ENCODE data around the gene COA8.
"Not testable (repeated sequence)": the region's sequence is repeated elsewhere in the genome, so short reads cannot be mapped to it uniquely, and the experiment has no call there.

Gene COA8

DNA sequence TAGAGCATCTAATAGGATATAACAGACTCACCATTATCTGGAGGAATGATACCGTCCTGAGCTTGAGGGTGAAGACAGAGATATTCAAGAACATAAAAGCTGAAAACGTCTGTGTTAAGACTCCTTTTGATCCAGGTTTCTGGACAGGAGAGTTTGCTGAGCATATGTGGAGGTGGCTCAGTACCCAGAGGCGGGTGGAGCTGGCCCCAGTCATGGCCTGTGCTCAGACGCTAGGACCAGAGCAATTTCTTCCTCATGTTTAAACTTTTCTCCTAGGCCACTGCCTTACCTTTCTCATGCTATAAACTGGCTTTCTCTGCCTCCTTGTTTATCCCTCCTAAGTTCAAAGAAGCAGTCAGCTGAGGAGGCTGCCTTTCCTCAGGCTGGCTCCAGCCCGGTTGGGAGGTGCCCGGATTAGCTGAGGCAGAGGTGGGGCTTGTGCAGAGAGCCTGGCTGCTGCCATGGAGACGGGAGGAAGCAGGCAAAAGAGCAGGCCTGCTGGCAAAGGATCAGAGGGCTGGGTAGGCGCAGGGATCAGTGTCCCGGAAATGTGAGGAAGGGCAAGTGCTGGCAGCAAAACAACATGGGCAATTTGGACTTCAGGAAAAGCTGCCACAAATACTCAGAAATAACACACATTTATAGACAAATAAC, 13.7 kb downstream of the COA8 start:
- DNase-seq: peak; percentile 70

GRCh38 chr14:103578401-103579075, 15.8 kb downstream of the COA8 start:
- no peak for DNase-seq

- DNase-seq: no peak
Observed at GRCh38 chr14:103581206-103581605, 18.4 kb downstream of the COA8 start.

GRCh38 chr14:103581954-103582703, 19.4 kb downstream of the COA8 start:
- DNase-seq: no peak

- DNase-seq: no peak
Observed at GRCh38 chr14:103584326-103584915, 21.7 kb downstream of the COA8 start.

DNA sequence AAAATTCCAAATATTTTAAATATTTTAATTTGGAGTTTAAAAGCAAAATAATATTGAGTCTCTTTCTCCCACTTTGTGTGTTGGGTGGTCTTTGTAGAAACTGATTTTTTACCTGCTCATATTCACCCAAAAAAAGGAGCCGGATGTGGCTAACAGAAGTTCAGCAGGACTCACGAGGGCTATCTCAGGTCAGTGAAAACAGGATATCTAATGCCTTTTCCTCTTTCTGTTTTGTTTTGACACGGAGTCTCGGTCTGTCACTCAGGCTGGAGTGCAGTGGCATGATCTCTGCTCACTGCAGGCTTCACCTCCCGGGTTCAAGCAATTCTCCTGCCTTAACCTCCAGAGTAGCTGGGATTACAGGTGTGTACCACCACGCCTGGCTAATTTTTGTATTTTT, 30.8 kb downstream of the COA8 start:
- DNase-seq: no peak

DNA sequence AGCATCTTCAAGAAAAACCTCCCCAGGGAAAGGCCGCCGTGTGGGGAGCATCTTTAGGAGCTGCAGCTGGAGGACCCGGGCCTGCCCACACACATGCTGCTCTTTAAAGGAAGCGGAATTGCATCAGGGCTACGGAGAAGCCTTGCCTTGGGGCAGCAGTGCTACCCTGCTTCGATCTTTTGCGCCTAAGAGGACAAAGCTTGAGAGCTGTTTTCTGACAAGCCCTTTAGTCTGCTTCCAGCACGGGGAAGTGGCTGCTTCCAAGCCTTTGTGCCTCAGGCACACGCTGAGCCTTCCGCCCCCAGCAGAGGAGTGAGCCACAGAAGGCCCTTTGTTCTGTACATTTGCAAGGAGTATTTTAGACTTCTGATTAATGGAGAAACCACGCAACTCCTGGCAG, 31.5 kb downstream of the COA8 start:
- DNase-seq: peak; percentile 67

- DNase-seq: peak; percentile 84
Observed at GRCh38 chr14:103597623-103598377, 35.0 kb downstream of the COA8 start.

GRCh38 chr14:103600503-103600902, 37.7 kb downstream of the COA8 start:
- no peak for DNase-seq

DNA sequence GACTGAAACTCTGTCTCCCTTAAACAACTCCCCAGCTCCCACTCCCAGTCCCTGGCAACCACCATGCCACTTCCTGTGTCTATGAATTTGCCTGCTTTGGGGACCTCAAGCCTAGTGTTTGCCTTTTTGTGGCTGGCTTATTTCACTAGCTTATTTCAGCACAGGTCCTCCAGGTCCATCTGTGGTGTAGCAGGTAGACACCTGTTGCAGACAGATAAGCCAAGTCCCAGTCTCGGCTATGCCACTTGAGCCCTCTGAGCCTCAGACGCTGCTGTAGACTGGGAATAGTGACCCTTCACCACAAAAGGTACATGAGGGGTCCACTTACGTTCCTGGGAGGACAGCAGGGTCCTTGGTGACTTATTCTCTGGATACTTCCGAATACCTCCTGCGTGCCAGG, 41.9 kb downstream of the COA8 start:
- DNase-seq: no peak

DNA sequence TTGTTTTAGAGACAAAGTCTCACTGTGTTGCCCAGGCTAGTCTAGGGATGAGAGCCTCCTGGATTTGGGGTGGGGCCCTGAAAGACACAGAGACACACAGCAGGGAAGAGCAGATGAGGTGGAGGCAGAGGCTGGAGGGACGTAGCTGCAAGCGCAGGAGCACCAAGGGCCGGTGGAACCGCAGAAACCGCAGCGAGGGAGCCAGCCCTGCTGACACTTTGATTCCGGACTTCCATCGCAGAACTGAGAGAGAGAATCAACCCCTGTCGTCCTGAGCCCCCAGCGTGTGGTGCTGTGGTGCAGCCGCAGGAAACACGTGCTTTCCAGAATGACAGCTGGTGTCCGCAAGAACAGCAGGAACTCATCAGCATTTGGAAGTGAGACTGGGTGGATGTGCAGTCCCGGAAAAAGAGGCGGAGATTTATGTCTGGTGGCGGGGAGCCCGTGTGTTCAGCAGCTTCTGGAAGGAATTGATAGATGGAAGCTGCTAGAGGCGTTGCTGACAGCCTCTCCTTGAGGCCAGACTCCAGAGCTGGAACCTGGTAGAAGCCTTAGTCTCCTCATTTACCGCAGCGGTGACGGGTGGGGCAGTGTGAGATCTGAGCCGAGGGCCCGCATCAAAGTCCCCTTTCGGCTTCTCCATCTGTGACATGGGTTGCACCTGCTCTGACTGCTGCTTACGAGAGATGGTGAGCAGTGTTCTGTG, 44.4 kb downstream of the COA8 start:
- DNase-seq: peak; percentile 97

GRCh38 chr14:103607822-103608221, 45.1 kb downstream of the COA8 start:
- no peak for DNase-seq

DNA sequence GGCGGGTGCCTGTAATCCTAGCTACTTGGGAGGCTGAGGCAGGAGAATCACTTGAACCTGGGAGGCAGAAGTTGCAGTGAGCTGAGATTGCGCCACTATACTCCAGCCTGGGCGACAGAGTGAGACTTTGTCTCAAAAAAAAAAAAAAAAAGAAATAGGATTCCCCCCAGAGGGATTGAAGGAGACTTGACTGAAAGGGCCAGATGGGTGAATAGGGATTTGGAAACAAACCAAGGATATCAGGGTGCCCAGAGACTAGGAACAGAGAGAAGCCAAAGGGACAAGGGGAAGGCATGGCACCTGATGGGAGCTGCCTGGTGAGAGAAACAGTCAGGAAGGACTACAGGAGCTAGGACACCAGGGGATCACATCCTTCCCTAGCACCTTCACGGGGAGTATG, 46.3 kb downstream of the COA8 start:
- not testable (repeated sequence) for DNase-seq

GRCh38 chr14:103611215-103611614, 48.5 kb downstream of the COA8 start:
- no peak for DNase-seq

DNA sequence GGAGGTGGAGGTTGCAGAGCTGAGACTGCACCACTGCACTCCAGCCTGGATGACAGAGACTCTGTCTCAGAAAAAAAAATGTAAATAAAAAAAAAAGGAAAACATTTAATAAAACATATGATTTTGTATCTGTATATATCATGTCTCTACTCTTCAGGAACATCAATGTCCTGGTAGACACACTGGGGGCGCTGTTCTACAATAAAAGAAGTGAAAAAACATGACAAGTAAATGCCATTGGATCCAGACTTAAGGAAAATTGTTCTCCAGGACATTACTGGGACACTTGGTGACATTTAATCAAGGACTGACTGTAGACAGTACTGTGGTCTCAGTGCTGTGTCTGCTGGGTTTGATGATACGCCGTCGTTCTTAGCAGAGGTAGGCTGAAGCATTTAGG, 50.8 kb downstream of the COA8 start:
- no peak for DNase-seq

DNA sequence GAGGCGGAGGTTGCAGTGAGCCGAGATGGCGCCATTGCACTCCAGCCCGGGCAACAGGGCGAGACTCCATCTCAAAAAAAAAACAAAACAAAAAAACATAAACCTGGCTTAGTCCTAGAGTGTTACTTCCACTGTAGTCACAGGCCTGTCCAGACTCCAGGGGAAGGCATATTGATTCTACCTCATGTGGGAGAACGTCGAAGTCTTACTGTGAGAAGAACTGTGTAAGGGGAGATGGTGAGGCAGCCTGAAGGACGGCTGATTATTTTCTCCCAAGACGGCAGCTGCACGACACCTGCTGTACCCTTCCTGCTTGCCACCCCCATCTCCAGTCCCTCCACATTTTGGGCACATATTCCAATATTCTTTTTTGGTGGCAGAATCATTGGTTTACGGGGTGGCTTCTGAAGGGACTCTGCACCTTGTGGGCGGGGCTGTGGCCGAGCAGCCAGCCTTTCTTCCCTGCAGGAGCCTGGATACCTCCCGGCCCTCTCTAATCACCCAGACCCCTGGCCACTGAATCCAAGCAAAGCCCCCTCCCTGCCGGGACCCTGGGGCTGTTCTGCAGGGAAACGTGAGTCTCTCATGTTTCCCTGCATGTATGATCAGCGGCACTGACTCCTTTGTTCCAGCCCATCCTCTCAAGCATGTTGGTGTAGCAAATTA, 54.0 kb downstream of the COA8 start:
- no peak for DNase-seq

DNA sequence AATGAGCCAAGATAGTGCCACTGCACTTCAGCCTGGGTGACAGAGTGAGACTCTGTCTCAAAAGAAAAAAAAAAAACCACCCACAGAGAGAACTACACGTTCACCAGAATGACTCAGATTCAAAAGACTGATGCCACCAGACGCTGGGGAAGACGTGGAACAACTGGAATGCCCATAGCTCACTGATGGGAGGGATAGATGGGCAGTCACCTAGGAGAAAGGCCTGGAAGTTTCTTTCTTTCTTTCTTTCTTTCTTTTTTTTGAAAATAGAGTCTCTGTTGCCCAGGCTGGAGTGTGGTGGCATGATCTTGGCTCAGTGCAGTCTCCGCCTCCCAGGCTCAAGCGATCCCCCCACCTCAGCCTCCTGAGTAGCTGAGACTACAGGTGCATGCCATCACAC, 56.3 kb downstream of the COA8 start:
- no peak for DNase-seq

GRCh38 chr14:103621860-103622259, 59.1 kb downstream of the COA8 start:
- DNase-seq: no peak

DNA sequence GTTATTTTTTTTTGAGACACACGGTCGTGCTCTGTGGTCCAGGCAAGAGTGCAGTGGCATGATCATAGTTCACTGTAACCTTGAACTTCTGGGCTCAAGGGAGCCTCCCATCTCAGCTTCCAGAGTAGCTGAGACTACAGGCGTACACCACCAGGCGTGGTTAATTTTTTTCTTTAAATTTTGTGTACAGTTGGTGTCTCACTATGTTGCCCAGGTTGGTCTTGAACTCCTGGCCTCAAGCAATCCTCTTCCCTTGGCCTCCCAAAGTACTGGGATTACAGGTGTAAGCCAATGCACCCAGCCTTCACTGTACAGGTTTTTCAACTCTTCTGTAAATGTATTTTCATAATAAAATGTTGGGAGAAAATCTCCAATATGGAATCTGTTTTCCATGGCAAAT, 60.5 kb downstream of the COA8 start:
- DNase-seq: no peak

GRCh38 chr14:103623883-103624482, 61.2 kb downstream of the COA8 start:
- no peak for DNase-seq

DNA sequence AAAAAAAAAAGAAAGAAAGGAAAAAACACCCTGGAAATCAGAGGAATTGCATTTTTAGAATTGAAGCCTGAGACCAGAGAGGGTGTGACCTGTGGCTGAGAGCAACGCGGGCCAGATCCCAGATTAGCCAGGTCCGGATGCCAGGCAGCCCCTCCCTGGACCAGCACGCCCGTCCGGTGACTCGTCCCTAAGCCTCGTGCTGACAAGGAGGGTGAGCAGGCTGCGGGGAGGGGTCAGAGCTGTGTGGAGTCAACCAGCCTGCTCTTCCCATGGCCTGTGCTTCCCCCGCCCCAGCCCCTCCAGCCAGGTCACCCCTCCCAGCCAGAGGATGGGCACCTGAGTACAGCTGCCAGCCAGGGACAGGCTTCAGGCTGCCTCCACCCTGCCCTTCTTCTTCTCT, 62.1 kb downstream of the COA8 start:
- DNase-seq: peak; percentile 55
